Measurements from ENCODE around the gene DDT.
"Not testable (repeated sequence)": the region's sequence is repeated elsewhere in the genome, so short reads cannot be mapped to it uniquely, and the experiment has no call there.

DDT gene

DNA sequence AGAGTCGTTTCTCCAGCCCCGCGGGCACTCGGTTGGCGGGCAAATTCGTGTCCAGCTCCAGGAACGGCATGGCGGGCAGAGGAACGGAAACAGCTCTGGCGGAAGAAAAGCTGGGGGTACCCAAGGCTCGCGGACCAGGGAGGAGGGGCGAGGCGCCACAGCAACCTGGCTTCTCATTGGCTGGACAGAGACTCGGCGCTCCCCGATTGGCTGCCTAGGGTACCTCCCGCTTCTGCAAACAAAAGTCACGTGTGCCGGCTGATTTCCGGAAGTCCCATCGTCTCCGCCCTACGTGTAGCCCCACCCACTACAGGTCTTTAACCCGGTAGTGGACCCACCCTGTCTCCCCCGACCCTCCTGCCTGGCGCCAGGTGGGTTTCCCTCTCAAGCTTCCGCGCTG is at the start of gene DDT:
Gene DDT, minus strand, starts transcription at position 97 of the 400 bp plus-strand sequence. Its CDS starts 27 bp downstream, at position 70.
- DNase-seq (ENCODE audit: low spot score); H3K4me3 Mint-ChIP-seq; H3K27me3 Mint-ChIP-seq (ENCODE audit: low read depth); H3K27ac Mint-ChIP-seq; H3K9me3 Mint-ChIP-seq: not testable (repeated sequence)
- H3K36me3 Mint-ChIP-seq (ENCODE audit: low read depth) = peaks cover 21% of the 10 kb centered on the region
- peaks cover 17% of the 10 kb centered on the region for H3K4me1 Mint-ChIP-seq (ENCODE audit: low read depth)

DNA sequence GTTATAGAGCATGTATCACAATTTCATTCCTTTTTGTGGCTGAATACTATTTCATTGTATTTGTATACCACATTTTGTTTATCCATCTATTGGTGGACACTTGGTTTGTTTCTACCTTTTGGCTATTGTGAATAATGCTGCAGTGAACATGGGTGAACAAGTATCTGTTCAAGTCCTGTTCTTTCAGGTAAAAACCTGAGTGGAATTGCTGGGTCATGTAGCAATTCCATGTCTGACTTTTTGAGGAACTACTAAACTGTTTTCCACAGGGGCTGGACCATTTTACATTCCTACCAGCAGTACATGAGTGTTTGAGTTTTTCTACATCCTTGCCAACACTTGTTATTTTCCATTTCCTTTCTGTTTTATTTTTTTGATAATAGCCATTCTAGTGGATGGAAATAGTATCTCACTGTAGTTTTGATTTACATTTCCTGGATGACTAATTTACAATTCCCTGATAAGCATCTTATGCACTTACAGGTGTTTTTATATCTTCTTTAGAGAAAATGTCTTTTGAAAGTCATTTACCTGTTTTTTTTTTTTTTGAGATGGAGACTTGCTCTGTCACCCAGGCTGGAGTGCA is 49.1 kb upstream of the DDT start:
- Mint-ChIP-seq H3K4me3 (no peak overlapping the region), H3K27ac (no peak overlapping the region), H3K36me3 (ENCODE audit: low read depth) (peaks cover 44% of the 10 kb centered on the region), H3K27me3 (ENCODE audit: low read depth) (no peaks in the 10 kb centered on the region), H3K4me1 (ENCODE audit: low read depth) (peaks cover 21% of the 10 kb centered on the region), H3K9me3 (peaks cover 4% of the 10 kb centered on the region)
- DNase-seq (ENCODE audit: low spot score) = no peak

DNA sequence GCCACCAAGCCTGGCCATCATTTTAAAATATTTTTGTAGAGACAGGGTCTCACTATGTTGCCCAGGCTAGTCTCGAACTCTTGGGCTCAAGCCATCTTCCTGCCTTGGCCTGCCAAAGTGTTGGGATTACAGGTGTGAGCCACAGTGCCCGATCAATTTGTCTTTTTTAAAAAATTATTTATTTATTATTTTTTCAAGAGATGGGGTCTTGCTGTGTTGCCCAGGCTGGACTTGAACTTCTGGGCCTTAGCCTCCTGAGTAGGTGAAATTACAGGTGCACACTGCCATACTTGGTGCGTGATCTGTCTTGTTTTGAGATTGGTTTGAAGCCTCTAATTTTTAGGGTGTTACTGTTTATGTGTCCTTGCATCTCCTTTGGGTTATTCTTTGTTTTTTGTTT is 47.1 kb upstream of the DDT start:
- Mint-ChIP-seq H3K36me3 (ENCODE audit: low read depth) (peaks cover 47% of the 10 kb centered on the region), H3K27me3 (ENCODE audit: low read depth) (no peaks in the 10 kb centered on the region), H3K27ac (no peak overlapping the region), H3K9me3 (peaks cover 4% of the 10 kb centered on the region), H3K4me1 (ENCODE audit: low read depth) (peaks cover 21% of the 10 kb centered on the region), H3K4me3 (no peak overlapping the region)
- DNase-seq (ENCODE audit: low spot score) = no peak

DNA sequence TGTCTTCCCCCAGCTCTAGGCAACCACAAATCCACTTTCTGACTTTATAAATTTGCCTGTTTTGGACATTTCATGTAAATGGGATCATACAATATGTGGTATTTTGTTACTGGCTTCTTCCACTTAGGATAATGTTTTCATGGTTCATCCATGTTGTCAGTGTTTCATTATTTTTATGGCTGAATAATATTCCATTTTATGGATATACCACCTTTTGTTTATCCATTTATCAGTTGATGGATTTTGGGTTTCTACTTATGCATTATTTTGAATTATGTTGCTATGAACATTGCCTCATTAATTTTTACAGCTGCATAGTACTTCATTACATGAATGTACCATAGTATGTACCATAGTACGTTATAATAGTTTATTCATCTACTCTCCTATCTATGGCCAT is 41.9 kb upstream of the DDT start:
- Mint-ChIP-seq H3K4me1 (ENCODE audit: low read depth) (peaks cover 24% of the 10 kb centered on the region), H3K27me3 (ENCODE audit: low read depth) (no peaks in the 10 kb centered on the region), H3K4me3 (no peak overlapping the region), H3K36me3 (ENCODE audit: low read depth) (peaks cover 26% of the 10 kb centered on the region), H3K9me3 (no peaks in the 10 kb centered on the region), H3K27ac (no peak overlapping the region)
- no peak for DNase-seq (ENCODE audit: low spot score)

DNA sequence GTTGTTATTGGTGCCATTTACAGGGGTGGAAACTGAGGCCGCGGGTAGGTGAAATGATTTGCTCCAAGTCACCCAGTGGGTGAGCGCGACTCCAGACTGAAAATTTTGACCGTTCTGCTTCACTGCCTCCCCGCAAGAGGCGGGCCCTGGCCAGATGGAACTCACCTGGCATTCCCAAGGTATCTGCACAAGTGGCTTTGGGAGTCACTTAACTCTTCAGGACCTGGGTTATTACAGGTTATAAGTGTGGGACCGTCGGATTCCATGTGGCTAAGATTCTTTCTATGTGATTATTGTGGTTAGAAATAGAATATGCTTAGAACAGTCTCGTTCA is 37.5 kb upstream of the DDT start:
- Mint-ChIP-seq H3K36me3 (ENCODE audit: low read depth) (peaks cover 17% of the 10 kb centered on the region), H3K27ac (peak overlapping the region; percentile 95), H3K27me3 (ENCODE audit: low read depth) (no peaks in the 10 kb centered on the region), H3K4me1 (ENCODE audit: low read depth) (peaks cover 28% of the 10 kb centered on the region), H3K4me3 (peak overlapping the region; percentile 92), H3K9me3 (no peaks in the 10 kb centered on the region)
- DNase-seq (ENCODE audit: low spot score) = no peak

DNA sequence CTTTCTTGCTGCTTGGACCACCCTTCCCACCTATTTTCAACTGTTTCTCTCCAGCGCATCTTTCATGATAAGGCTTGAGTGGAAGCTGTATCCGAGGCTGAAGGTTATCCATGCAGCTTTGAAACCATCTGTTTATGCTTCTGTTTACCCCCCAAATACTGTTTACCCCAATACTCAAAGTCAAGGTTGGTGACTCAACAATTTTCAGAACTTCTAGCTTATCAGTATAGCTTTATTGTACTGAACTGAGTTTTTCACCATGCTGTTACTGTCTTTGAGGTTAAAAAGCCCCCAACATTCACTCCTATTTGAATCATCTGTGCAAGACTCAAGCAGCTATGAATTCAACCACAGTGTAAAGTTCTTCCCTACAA is 35.8 kb upstream of the DDT start:
- Mint-ChIP-seq H3K27me3 (ENCODE audit: low read depth) (no peaks in the 10 kb centered on the region), H3K36me3 (ENCODE audit: low read depth) (peaks cover 9% of the 10 kb centered on the region), H3K27ac (peak overlapping the region; percentile 54), H3K4me1 (ENCODE audit: low read depth) (peaks cover 24% of the 10 kb centered on the region), H3K4me3 (peak overlapping the region; percentile 58), H3K9me3 (no peaks in the 10 kb centered on the region)
- no peak for DNase-seq (ENCODE audit: low spot score)

DNA sequence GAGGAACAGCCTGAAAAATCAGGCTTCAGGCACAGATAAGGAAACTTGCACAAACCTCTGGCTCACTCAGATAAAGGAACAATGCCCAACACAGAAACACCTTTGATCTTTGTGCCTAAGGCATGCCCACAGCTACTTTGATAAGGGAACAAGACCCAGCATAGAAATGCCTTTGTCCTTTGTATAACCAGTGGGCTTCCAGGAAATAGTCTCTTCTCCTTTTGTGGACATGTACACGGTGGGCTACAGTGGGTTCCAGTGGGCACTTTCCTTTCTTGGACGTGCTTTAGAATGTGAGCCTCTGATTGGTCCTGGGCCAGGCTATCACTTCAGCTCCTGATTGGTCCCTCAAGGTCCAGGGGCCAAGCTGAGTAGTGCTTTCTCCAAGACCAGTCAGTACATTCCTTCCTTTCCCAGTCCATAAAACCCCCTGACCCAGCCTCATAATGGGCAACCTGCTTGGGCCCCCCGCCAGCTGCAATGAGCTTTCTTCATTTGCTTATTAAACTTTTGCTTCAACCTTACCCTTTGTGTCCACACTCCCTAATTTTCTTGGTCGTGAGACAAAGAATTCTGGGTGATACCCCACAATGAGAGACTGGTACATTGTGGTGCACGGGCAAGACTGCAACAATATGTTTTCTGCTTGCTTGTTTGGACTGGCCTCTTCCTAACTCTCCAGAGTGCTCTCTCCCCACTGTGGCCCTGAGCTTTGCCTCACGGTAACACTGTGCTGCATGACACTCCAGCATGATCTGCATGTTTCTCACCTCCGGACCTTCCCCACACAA is 35.2 kb upstream of the DDT start:
- H3K36me3 Mint-ChIP-seq (ENCODE audit: low read depth) = peaks cover 6% of the 10 kb centered on the region
- H3K9me3 Mint-ChIP-seq = no peaks in the 10 kb centered on the region
- no peak for DNase-seq (ENCODE audit: low spot score)
- H3K27me3 Mint-ChIP-seq (ENCODE audit: low read depth) = no peaks in the 10 kb centered on the region
- H3K4me1 Mint-ChIP-seq (ENCODE audit: low read depth) = peaks cover 21% of the 10 kb centered on the region
- H3K4me3 Mint-ChIP-seq = no peak overlapping the region
- H3K27ac Mint-ChIP-seq = peak overlapping the region; percentile 4

DNA sequence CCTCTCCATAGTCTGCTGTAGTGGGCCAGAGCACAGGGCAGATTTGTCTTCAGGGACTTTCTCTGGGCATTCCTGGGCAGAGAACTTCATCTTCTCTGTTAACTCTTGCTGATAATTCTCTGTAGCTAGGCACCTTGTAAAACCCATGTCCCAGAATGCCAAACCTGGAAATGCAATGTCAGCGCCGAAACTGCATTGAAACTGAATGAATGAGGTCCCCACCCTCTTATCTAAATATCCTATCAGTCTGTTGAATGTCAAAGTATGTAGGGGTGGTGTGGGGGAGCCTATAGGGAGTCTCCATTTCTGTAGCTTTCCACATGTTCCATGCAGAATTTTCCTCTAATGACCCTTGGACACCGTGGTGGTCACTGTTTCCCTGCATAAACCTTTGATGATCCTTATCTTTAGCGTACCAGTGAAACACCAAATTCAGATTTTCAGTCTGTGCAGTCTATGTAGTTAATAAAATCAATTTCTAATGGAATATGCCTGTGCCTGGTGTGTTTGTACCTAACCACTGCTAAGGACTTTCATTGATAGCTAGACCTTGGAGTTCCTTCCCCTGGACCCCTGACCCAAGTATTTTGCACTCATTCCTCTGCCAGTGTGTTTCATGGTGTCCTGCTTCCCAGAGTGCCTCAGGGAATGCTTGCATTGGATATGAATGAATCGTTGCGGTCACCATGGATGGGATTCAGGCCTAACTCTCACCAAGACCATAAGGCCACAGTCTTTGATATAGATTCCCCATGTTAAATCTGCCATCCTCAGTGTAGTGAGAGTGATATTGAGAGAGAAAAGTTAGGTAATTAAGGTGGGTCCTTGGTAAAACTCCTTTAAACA is 34.4 kb upstream of the DDT start:
- Mint-ChIP-seq H3K9me3 (no peaks in the 10 kb centered on the region), H3K27me3 (ENCODE audit: low read depth) (no peaks in the 10 kb centered on the region), H3K4me1 (ENCODE audit: low read depth) (peaks cover 16% of the 10 kb centered on the region), H3K4me3 (no peak overlapping the region), H3K36me3 (ENCODE audit: low read depth) (peaks cover 3% of the 10 kb centered on the region), H3K27ac (no peak overlapping the region)
- DNase-seq (ENCODE audit: low spot score) = no peak

DNA sequence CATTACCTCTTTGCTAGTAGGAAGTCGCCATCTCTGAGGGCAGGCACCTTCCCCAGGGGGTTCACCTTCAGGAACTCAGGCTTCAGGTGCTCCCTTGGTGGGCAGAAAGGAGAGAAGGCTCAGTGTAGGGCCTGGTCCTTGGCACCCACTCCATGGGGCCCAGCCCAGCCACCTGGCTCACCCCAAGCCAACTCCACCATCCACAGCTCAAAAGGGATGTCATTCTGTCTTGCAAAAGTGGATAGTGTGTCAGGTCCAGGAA is 33.7 kb upstream of the DDT start:
- no peak overlapping the region for H3K27ac Mint-ChIP-seq

DNA sequence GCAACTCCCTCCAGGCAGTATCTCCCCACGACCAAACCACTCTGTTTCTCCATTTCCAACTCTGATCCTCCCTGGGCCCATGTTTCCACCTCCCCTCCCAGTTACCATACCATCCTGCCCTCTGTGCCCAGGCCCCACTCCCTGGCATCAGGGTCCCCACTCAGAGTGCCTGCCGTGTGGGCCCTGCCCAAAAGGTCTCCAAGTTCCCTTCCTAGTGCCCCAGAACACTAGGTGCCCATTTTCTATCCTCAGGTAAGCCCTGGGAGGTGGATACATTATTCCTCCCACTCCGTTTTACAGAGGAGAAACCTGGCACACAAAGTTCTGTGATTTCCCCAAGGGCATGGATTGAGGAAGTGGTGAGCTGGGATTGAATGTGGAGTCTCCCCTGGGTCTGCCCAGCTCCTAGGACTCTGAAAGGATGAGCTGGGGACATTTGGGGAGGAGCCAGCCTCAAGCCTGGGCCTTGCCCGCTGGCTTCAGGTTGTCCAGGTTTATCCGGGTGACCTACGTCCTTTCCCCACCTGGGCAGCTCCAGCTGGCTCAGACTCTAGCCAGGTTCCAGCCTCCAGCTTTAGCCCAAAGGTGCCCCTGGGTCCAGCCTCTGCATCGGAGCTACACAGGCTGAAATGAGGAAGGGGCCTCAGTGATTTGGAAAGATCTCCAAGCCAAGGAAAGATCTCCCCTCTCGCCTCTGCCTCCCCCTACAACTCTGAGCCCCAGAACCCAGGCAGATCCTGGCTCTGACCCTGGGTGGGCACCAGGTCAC is 33.2 kb upstream of the DDT start:
- Mint-ChIP-seq H3K4me3 (no peak overlapping the region), H3K27ac (no peak overlapping the region), H3K36me3 (ENCODE audit: low read depth) (peaks cover 1% of the 10 kb centered on the region), H3K27me3 (ENCODE audit: low read depth) (no peaks in the 10 kb centered on the region), H3K9me3 (no peaks in the 10 kb centered on the region), H3K4me1 (ENCODE audit: low read depth) (peaks cover 11% of the 10 kb centered on the region)
- no peak for DNase-seq (ENCODE audit: low spot score)

More for the DNA sequence above, 33.7 kb upstream of the DDT start:
- Mint-ChIP-seq H3K27me3 (ENCODE audit: low read depth) (no peaks in the 10 kb centered on the region), H3K4me1 (ENCODE audit: low read depth) (peaks cover 13% of the 10 kb centered on the region), H3K9me3 (no peaks in the 10 kb centered on the region), H3K4me3 (no peak overlapping the region), H3K36me3 (ENCODE audit: low read depth) (peaks cover 1% of the 10 kb centered on the region)
- no peak for DNase-seq (ENCODE audit: low spot score)

DNA sequence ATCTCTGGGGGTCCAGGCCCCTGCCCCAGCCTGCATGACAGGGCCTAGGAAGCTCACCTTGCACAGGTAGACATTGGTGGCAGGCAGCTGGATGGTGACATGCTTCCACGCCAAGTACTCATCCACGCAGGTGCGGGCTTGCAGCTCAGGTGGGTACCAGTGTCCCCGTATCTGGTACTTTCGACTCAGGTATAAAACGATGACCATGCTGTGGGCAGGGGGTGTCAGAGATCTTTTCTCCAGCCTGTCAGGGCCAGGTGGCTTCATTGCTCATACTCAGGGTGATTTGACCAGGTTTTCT is 32.6 kb upstream of the DDT start:
- H3K4me1 Mint-ChIP-seq (ENCODE audit: low read depth) = peaks cover 10% of the 10 kb centered on the region
- peaks cover 1% of the 10 kb centered on the region for H3K36me3 Mint-ChIP-seq (ENCODE audit: low read depth)
- H3K27ac Mint-ChIP-seq = no peak overlapping the region
- no peak overlapping the region for H3K4me3 Mint-ChIP-seq
- no peaks in the 10 kb centered on the region for H3K9me3 Mint-ChIP-seq
- H3K27me3 Mint-ChIP-seq (ENCODE audit: low read depth) = no peaks in the 10 kb centered on the region
- DNase-seq (ENCODE audit: low spot score) = no peak

DNA sequence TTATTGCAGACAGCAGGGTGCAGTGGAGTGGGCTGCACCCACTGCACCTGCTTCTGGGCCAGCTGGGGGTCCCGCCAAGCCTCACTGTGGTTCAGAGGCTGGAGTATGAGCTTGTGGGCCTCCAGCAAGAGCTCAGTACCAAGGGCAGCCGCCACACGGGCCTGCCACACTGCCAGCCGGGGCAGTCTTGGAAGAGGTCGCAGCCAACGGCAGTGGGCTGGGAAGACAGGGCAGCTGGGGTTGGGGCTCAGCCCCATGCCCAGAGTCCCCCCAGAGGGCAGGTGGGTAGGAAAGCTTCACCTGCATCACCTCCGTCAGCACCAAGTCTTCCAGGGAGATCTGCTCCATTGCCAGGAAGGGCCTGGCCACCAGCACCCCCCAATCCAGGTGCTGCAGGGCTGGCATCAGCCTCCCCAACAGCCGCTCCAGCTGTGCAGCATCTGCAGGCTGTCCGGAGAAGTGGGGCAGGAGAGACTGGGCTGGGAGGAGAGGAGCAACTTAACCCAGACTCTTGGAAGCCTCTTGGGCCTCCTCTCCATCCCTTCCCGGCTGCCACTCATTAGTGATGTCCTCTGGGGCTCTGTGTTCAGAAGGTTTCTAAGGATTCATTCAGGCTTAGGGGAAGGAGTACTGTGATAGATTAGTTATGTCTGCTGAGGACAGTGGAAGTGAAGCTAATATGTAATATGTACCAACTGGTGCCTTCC is 32.1 kb upstream of the DDT start:
- Mint-ChIP-seq H3K36me3 (ENCODE audit: low read depth) (peaks cover 1% of the 10 kb centered on the region), H3K27me3 (ENCODE audit: low read depth) (no peaks in the 10 kb centered on the region), H3K4me3 (no peak overlapping the region), H3K4me1 (ENCODE audit: low read depth) (peaks cover 10% of the 10 kb centered on the region), H3K27ac (no peak overlapping the region), H3K9me3 (no peaks in the 10 kb centered on the region)
- no peak for DNase-seq (ENCODE audit: low spot score)

DNA sequence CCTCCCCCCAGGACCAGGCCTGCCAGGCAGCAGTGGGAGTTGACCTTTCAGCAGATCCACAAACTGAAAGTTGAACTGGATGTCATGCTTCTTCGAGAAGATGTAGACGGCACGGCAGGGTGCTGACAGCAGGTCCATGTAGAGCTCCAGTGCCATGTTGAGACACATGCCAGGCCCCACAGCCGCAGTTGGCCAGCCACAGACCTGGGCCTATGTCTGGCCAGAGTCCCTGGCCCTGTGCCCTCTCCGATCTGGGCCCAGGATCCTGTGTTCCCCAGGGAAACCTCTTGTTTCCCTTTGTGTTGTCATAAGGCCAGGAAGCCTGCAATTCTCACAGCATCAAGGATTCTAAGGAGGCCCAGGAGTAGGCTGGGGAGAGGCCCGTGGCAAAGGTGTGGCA is 31.0 kb upstream of the DDT start, which contains the start of gene GSTT4:
Gene GSTT4, minus strand, starts transcription at position 253 of the 400 bp plus-strand sequence. Its CDS starts 97 bp downstream, at position 156.
- DNase-seq (ENCODE audit: low spot score) = no peak
- no peak within 1 kb of the TSS for H3K4me3 Mint-ChIP-seq
- no peak within 1 kb of the TSS for H3K27ac Mint-ChIP-seq

More for the DNA sequence above, 31.0 kb upstream of the DDT start, which contains the start of gene GSTT4:
- Mint-ChIP-seq H3K36me3 (ENCODE audit: low read depth) (no peaks in the 10 kb centered on the region), H3K27me3 (ENCODE audit: low read depth) (no peaks in the 10 kb centered on the region), H3K9me3 (no peaks in the 10 kb centered on the region), H3K4me1 (ENCODE audit: low read depth) (peaks cover 5% of the 10 kb centered on the region)

All from T-helper 2 cell treated with Interferon-gamma antibody and Interleukin-4, amounts not matched to agents 5 μg/mL and 100 μg/mL, for 36 hours (primary cell).